CD4-positive, alpha-beta T cell treated with Interleukin-21 for 1 hour (primary cell): Measurements from ENCODE around the gene RTL10.

ENCODE experiments used
- DNase-seq: peaks from one replicate; pipeline ENCODE4 v3.0.0-alpha.2; 2020

The RTL10 gene

GRCh38 chr22:19859861-19860510 lies 5.3 kb upstream of the RTL10 start:
- DNase-seq: no peak

GRCh38 chr22:19857382-19857781 lies 2.7 kb upstream of the RTL10 start:
- DNase-seq: no peak

- DNase-seq: peak; percentile 46
Measured at GRCh38 chr22:19855504-19856409, 1.1 kb upstream of the RTL10 start.

GRCh38 chr22:19853879-19854777 lies 546 bp downstream of the RTL10 start:
- peak; percentile 15 for DNase-seq

GRCh38 chr22:19853058-19853878 lies 1.4 kb downstream of the RTL10 start:
- DNase-seq: no peak

- DNase-seq: no peak
Measured at GRCh38 chr22:19852177-19852781, 2.4 kb downstream of the RTL10 start.

- no peak for DNase-seq
Measured at GRCh38 chr22:19851291-19852176, 3.1 kb downstream of the RTL10 start.

GRCh38 chr22:19850763-19851109 lies 3.9 kb downstream of the RTL10 start:
- no peak for DNase-seq

- no peak for DNase-seq
Measured at GRCh38 chr22:19849835-19850762, 4.6 kb downstream of the RTL10 start.

GRCh38 chr22:19848298-19849224 lies 6.1 kb downstream of the RTL10 start:
- DNase-seq: no peak

GRCh38 chr22:19847345-19847632 lies 7.4 kb downstream of the RTL10 start:
- no peak for DNase-seq

- no peak for DNase-seq
Measured at GRCh38 chr22:19846620-19847344, 7.9 kb downstream of the RTL10 start.

- no peak for DNase-seq
Measured at GRCh38 chr22:19845054-19845722, 9.5 kb downstream of the RTL10 start.

GRCh38 chr22:19844377-19845053 lies 10.2 kb downstream of the RTL10 start:
- no peak for DNase-seq

GRCh38 chr22:19843857-19844376 lies 10.8 kb downstream of the RTL10 start:
- no peak for DNase-seq

- no peak for DNase-seq
Measured at GRCh38 chr22:19843107-19843856, 11.4 kb downstream of the RTL10 start.
